GM23248 (cell line): ENCODE data around the gene GRB10.

ENCODE experiments used
- EZH2 ChIP-seq: fragments of 200-600 bp; sonication (generic); IDR thresholded peaks from 2 replicates; pipeline ENCODE4 v1.6.1; 2018; ENCODE audit warnings: antibody characterized with exemption, mild to moderate bottlenecking; ENCODE audit not compliant: insufficient read depth, poor library complexity, severe bottlenecking
- EZH2phosphoT487 ChIP-seq: fragments of 200-600 bp; sonication (generic); IDR thresholded peaks from 2 replicates; pipeline ENCODE4 v1.6.1; 2018; ENCODE audit warnings: antibody characterized with exemption, moderate library complexity, mild to moderate bottlenecking, low read depth; ENCODE audit not compliant: insufficient read depth

DNA sequence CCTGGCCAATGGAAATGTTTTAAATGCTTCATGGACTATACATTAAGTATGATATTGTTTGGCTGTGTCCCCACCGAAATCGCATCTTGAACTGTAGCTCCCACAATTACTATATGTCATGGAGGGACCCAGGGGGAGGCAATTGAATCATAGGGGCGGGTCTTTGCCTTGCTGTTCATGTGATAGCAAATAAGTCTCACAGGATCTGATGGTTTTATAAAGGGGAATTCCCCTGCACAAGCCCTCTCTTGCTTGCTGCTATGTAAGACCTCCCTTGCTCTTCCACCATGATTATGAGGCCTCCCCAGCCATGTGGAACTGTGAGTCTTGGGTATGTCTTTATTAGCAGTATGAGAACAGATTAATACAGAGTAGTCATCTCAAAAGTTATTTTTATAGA is 32.4 kb upstream of the GRB10 start:
- TF ChIP-seq EZH2phosphoT487 (no peak), EZH2 (no peak)
